Keratinocyte (primary cell): ENCODE data around the gene TBX21. TPM values are rescaled to one million over a fixed set of nuclear protein-coding genes. Genes with fewer than 3 reads are reported as not detected.

Experiments
- DNase-seq: peaks from one replicate; pipeline ENCODE4 v3.0.0-alpha.2; 2011; ENCODE audit warnings: low read depth, missing footprints, low spot score
- FAIRE-seq: peaks from 2 replicates; lab custom pipeline; 2011; peaks lifted over from hg19 to GRCh38; lab: Jason Lieb, UNC
- H2AFZ ChIP-seq: 2 replicates; pipeline ENCODE4 v1.6.0; 2012; ENCODE audit warnings: low read length, control low read depth, inconsistent platforms; ENCODE audit not compliant: control insufficient read depth
- H3K27ac ChIP-seq: 2 replicates; pipeline ENCODE4 v1.5.1; 2011; ENCODE audit warnings: low read length; ENCODE audit not compliant: control insufficient read depth, insufficient read depth
- H3K27me3 ChIP-seq: 3 replicates; pipeline ENCODE4 v1.6.0; 2011; ENCODE audit warnings: low read length; ENCODE audit not compliant: control insufficient read depth, insufficient read depth; ENCODE audit errors: extremely low read depth
- H3K36me3 ChIP-seq, 2 experiments: 2 replicates in 1 of 2; 3 replicates in 1 of 2; pipeline ENCODE4 v1.5.1; 2011; ENCODE audit warnings: low read length in 2 of 2, mild to moderate bottlenecking in 1 of 2; ENCODE audit not compliant: control insufficient read depth in 2 of 2, insufficient read depth in 2 of 2; ENCODE audit errors: extremely low read depth in 1 of 2
- H3K4me1 ChIP-seq: 3 replicates; pipeline ENCODE4 v1.5.1; 2011; ENCODE audit warnings: low read length; ENCODE audit not compliant: control insufficient read depth, insufficient read depth; ENCODE audit errors: extremely low read depth
- H3K4me2 ChIP-seq: 3 replicates; pipeline ENCODE4 v1.6.0; 2011; ENCODE audit warnings: low read depth, low read length; ENCODE audit not compliant: control insufficient read depth, insufficient read depth; ENCODE audit errors: extremely low read depth
- H3K4me3 ChIP-seq, 3 experiments: fragments of 200-600 bp in 1 of 3; sonication (generic) in 1 of 3; 2 replicates in 2 of 3; 3 replicates in 1 of 3; pipeline ENCODE4 v1.5.1; 2011 to 2016; ENCODE audit warnings: low read length in 3 of 3, mild to moderate bottlenecking in 3 of 3, control low read depth in 2 of 3, inconsistent platforms in 1 of 3, low read depth in 1 of 3, mixed read lengths in 1 of 3, mixed run types in 1 of 3, moderate library complexity in 1 of 3; ENCODE audit not compliant: control insufficient read depth in 2 of 3, insufficient read depth in 2 of 3; ENCODE audit errors: extremely low read depth in 1 of 3
- H3K79me2 ChIP-seq: 2 replicates; pipeline ENCODE4 v1.6.0; 2012; ENCODE audit warnings: low read length; ENCODE audit not compliant: control insufficient read depth, insufficient read depth
- H3K9ac ChIP-seq: 3 replicates; pipeline ENCODE4 v1.6.0; 2011; ENCODE audit warnings: low read length; ENCODE audit not compliant: control insufficient read depth, insufficient read depth; ENCODE audit errors: extremely low read depth
- H3K9me1 ChIP-seq: 3 replicates; pipeline ENCODE4 v1.6.0; 2011; ENCODE audit warnings: low read length; ENCODE audit not compliant: control insufficient read depth, insufficient read depth; ENCODE audit errors: extremely low read depth
- H3K9me3 ChIP-seq: 2 replicates; pipeline ENCODE4 v1.5.1; 2012; ENCODE audit warnings: low read depth, low read length; ENCODE audit not compliant: control insufficient read depth
- H4K20me1 ChIP-seq: 3 replicates; pipeline ENCODE4 v1.6.0; 2011; ENCODE audit warnings: low read length; ENCODE audit not compliant: control insufficient read depth, insufficient read depth; ENCODE audit errors: extremely low read depth
- EZH2 ChIP-seq: IDR thresholded peaks from one replicate; pipeline ENCODE4 v1.6.1; 2012; ENCODE audit warnings: inconsistent platforms, mild to moderate bottlenecking, low read length, moderate library complexity
- dilution Hi-C: fragments of 300-500 bp; cut with MboI; formaldehyde crosslinking; loops from one replicate; pipeline ENCODE4 v1.7.0; 2020; ENCODE audit warnings: low sequenced_read_pairs; ENCODE audit not compliant: extremely low pct_ligation_motif_present
- polyA plus RNA-seq, 5 experiments: library from polyadenylated mRNA; depleted of rRNA in 3 of 5; stranded (reverse) in 3 of 5; stranded (forward) in 1 of 5; unstranded in 1 of 5; fragments of >200 nt; gene quantifications; 1 replicate in 1 of 5; 2 replicates in 3 of 5; 3 replicates in 1 of 5; pipeline versions ENCODE4 v1.2.1 to v1.2.3, GENCODE V29; 2011 to 2012; ENCODE audit warnings: missing spikeins in 2 of 5, low read depth in 1 of 5, low replicate concordance in 1 of 5
- TF ChIP-seq, protein P1 (sequence below), 3 experiments: IDR thresholded peaks in 1 of 3; conservative IDR thresholded peaks in 1 of 3; optimal IDR thresholded peaks in 1 of 3; 2 replicates in 2 of 3; 3 replicates in 1 of 3; pipeline versions ENCODE3 to v1.5.1; 2011; ENCODE audit warnings: low read length in 3 of 3, mild to moderate bottlenecking in 3 of 3, moderate library complexity in 2 of 3, control low read depth in 1 of 3, inconsistent platforms in 1 of 3; ENCODE audit not compliant: insufficient read depth in 2 of 3; ENCODE audit errors: extremely low read depth in 1 of 3

Gene TBX21
- polyA plus RNA-seq, 1 donor (not counting 4 experiments of a cell fraction or from before 2014, with no cell fraction given), result not detected

DNA sequence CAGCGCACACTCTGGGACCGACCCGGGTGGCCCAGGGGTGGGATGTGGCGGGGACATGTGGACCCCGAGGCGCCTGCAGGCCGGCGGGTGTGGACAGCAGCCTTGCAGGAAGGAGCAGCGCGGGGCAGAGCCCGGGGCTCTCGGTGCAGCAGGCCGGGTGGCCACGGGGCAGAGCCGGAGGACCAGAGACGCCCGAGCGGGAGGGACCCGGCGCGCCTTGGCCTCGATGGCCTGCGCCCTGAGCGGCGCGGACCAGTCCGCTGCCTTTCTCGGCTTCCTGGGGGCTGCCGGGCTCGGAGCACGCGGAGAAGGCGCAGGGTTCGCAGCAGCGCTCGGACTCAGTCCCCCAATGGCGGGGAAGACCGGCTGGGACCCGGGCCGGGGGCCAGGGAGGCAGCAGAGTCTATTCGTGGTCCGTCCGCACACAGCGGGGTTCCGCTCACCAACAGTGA is 45.2 kb downstream of the TBX21 start:
- no peak overlapping the region for H3K9ac ChIP-seq
- no peak overlapping the region for H3K4me3 ChIP-seq
- H2AFZ ChIP-seq, result no peak overlapping the region
- DNase-seq (no peak), FAIRE-seq (no peak)
- no peaks in the 10 kb centered on the region for H4K20me1 ChIP-seq
- no peaks in the 10 kb centered on the region for H3K9me3 ChIP-seq
- H3K36me3 ChIP-seq, result no peaks in the 10 kb centered on the region
- dilution Hi-C loops, result no loop called here
- no peak overlapping the region for H3K27ac ChIP-seq
- H3K9me1 ChIP-seq, result no peaks in the 10 kb centered on the region
- TF ChIP-seq, protein P1, sequence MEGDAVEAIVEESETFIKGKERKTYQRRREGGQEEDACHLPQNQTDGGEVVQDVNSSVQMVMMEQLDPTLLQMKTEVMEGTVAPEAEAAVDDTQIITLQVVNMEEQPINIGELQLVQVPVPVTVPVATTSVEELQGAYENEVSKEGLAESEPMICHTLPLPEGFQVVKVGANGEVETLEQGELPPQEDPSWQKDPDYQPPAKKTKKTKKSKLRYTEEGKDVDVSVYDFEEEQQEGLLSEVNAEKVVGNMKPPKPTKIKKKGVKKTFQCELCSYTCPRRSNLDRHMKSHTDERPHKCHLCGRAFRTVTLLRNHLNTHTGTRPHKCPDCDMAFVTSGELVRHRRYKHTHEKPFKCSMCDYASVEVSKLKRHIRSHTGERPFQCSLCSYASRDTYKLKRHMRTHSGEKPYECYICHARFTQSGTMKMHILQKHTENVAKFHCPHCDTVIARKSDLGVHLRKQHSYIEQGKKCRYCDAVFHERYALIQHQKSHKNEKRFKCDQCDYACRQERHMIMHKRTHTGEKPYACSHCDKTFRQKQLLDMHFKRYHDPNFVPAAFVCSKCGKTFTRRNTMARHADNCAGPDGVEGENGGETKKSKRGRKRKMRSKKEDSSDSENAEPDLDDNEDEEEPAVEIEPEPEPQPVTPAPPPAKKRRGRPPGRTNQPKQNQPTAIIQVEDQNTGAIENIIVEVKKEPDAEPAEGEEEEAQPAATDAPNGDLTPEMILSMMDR (optimal IDR thresholded peaks at IDR 0.05 in 1 of 3, IDR thresholded peaks at IDR 0.05 in 1 of 3, conservative IDR thresholded peaks at IDR 0.05 in 1 of 3; ENCODE audit: extremely low read depth in 1 of 3, insufficient read depth in 2 of 3, low read length in 3 of 3), result no peak
- no peak for TF ChIP-seq EZH2
- H3K4me1 ChIP-seq, result no peaks in the 10 kb centered on the region
- no peaks in the 10 kb centered on the region for H3K79me2 ChIP-seq
- H3K27me3 ChIP-seq, result peaks cover 32% of the 10 kb centered on the region
- no peak overlapping the region for H3K4me2 ChIP-seq

DNA sequence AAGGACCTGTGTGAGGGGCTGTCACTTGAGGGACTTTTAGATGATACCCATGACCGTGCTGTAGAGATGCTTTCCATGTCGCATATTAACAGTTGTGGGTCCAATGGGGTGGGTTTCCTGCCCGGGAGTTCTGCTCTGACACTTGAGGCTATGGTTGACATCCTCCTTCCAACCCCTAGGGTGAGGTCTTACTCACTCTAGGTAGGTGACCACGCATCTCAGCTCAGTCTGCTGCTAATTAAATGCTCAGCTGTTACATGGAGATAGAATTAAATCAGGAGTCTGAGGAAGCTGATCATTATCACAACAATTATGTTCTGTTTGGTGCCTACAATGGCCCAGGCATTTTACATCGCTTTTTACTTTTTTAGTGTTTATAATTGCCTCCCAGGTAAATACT is 48.4 kb downstream of the TBX21 start:
- H3K4me2 ChIP-seq, result no peak overlapping the region
- FAIRE-seq (no peak), DNase-seq (no peak)
- no peaks in the 10 kb centered on the region for H4K20me1 ChIP-seq
- H3K27ac ChIP-seq, result no peak overlapping the region
- H3K4me1 ChIP-seq, result no peaks in the 10 kb centered on the region
- H3K9me1 ChIP-seq, result no peaks in the 10 kb centered on the region
- H3K4me3 ChIP-seq, result no peak overlapping the region
- dilution Hi-C loops, result no loop called here
- TF ChIP-seq EZH2, result no peak
- TF ChIP-seq, protein P1 (optimal IDR thresholded peaks at IDR 0.05 in 1 of 3, IDR thresholded peaks at IDR 0.05 in 1 of 3, conservative IDR thresholded peaks at IDR 0.05 in 1 of 3; ENCODE audit: extremely low read depth in 1 of 3, insufficient read depth in 2 of 3, low read length in 3 of 3), result no peak
- no peaks in the 10 kb centered on the region for H3K36me3 ChIP-seq
- no peaks in the 10 kb centered on the region for H3K79me2 ChIP-seq
- peaks cover 32% of the 10 kb centered on the region for H3K27me3 ChIP-seq
- H3K9me3 ChIP-seq, result no peaks in the 10 kb centered on the region
- no peak overlapping the region for H3K9ac ChIP-seq
- no peak overlapping the region for H2AFZ ChIP-seq
